MG63 (cell line): ENCODE results near the gene NCAM1. TPM values are rescaled to one million over a fixed set of nuclear protein-coding genes. Genes with fewer than 3 reads are reported as not detected.
A peak's percentile ranks its signal among the peaks of the same experiment; 100 is the strongest.

Experiments used
- DNase-seq: peaks from one replicate; pipeline ENCODE4 v3.0.0-alpha.2; 2020
- H3K27me3 ChIP-seq: fragments of 250-450 bp; sonication (Bioruptor Pico); 2 replicates; pipeline ENCODE4 v1.5.1; 2020; ENCODE audit warnings: mild to moderate bottlenecking, moderate library complexity
- H3K36me3 ChIP-seq: fragments of 250-450 bp; sonication (Bioruptor Pico); 2 replicates; pipeline ENCODE4 v1.5.1; 2020; ENCODE audit warnings: mild to moderate bottlenecking, moderate library complexity
- H3K4me3 ChIP-seq: fragments of 250-450 bp; sonication (Bioruptor Pico); 2 replicates; pipeline ENCODE4 v1.5.1; 2020; ENCODE audit warnings: mild to moderate bottlenecking, moderate library complexity
- H3K9me3 ChIP-seq: fragments of 250-450 bp; sonication (Bioruptor Pico); 2 replicates; pipeline ENCODE4 v1.5.1; 2020; ENCODE audit warnings: mild to moderate bottlenecking, moderate library complexity
- total RNA-seq: library from RNA; depleted of rRNA; stranded (reverse); fragments of >200 nt; shearing (Covaris generic); gene quantifications from 2 replicates; pipeline ENCODE4 v1.2.3, GENCODE V29; 2014; ENCODE audit warnings: low replicate concordance

NCAM1 gene
- total RNA-seq, 1 experiment from 2014 or later: 6.2 TPM

DNA sequence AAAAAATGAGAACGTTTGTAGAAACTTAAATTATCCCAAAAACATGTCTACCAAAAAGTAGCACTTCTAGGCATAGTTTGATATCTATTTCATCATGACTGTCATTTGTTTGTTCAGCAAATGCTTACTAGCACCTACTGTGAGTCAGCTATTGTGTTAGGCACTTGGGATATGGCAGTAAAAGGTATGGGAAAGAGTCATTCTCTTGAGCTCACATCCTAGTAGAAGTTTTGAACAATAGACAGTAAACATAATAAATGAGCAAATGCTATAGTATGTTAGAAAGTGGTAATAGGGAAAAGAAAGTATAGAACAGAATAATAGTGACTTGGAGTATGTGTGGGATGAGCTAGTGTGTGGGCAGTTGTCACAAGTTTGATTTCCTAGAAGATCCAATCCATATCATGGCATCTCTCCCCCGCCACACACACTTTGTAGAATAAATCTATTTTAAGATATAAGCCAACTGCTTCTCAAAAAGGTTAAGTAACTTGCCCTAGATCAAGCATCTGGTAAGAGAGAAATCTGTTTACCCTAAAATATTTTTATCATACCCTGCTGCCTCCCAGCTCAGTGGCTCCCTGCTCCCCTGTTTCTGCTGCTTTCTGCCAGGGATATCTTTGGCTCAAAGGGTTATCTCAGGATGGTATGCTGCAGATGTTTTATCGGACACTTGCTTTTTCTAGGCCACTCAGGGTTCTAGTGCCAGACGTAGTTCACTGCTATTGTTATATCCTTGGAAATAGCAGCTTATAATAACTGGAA lies 129.7 kb downstream of the NCAM1 start:
- H3K36me3 ChIP-seq: no peaks in the 10 kb centered on the region
- H3K9me3 ChIP-seq: no peaks in the 10 kb centered on the region
- H3K27me3 ChIP-seq: no peaks in the 10 kb centered on the region
- H3K4me3 ChIP-seq: no peak overlapping the region
- DNase-seq: no peak

- Histone ChIP-seq H3K36me3 (no peaks in the 10 kb centered on the region), H3K9me3 (no peaks in the 10 kb centered on the region), H3K4me3 (no peak overlapping the region), H3K27me3 (no peaks in the 10 kb centered on the region)
- no peak for DNase-seq
These were observed 130.2 kb downstream of the NCAM1 start for GRCh38 chr11:113091481-113091780.

GRCh38 chr11:113096648-113097047 lies 135.4 kb downstream of the NCAM1 start:
- no peaks in the 10 kb centered on the region for H3K9me3 ChIP-seq
- H3K27me3 ChIP-seq: no peaks in the 10 kb centered on the region
- no peak for DNase-seq
- H3K36me3 ChIP-seq: no peaks in the 10 kb centered on the region
- no peak overlapping the region for H3K4me3 ChIP-seq

DNA sequence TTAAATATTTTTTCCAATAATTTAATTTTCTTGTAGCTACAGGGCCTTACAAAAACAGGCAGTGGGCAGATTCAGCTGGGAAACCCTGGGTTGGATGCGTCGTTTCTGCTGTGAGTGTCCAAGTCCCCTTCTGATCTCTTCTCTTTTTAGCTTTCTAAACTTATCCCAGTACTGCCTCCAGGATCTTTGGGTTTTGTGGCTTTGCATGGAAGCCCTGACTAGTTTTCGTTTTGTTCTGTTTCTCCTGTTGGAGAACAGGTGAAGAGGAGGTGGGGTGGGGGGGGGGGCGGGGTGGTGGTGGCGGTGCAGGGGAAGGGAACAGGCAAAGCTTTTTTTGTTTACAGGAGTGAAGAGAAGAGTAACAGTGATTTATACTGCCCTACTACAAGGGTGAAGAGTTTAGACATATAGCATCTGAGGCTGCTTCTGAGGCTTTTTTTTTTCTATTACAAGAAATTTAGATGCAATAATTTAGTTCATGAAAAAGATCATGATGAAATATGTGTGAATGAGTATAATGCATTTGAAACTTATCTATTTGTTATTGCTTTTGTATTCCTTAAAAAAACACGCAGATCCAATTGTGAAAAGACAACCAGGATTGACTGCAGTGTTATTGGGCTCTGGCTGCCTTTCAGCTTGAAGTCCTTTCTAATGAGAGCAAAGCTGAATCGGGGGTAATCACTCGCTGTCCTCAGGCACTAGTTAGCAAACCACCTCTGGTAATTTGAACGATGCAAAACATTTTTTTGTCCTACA lies 142.9 kb downstream of the NCAM1 start:
- no peak for DNase-seq
- Histone ChIP-seq H3K9me3 (no peaks in the 10 kb centered on the region), H3K4me3 (no peak overlapping the region), H3K36me3 (no peaks in the 10 kb centered on the region), H3K27me3 (no peaks in the 10 kb centered on the region)

GRCh38 chr11:113104691-113105251 lies 143.6 kb downstream of the NCAM1 start:
- Histone ChIP-seq H3K9me3 (no peaks in the 10 kb centered on the region), H3K27me3 (no peaks in the 10 kb centered on the region), H3K36me3 (no peaks in the 10 kb centered on the region), H3K4me3 (no peak overlapping the region)
- no peak for DNase-seq

GRCh38 chr11:113105592-113105991 lies 144.4 kb downstream of the NCAM1 start:
- Histone ChIP-seq H3K4me3 (no peak overlapping the region), H3K9me3 (no peaks in the 10 kb centered on the region)
- no peak for DNase-seq

GRCh38 chr11:113106507-113106906 lies 145.3 kb downstream of the NCAM1 start:
- Histone ChIP-seq H3K9me3 (no peaks in the 10 kb centered on the region), H3K27me3 (no peaks in the 10 kb centered on the region), H3K36me3 (no peaks in the 10 kb centered on the region), H3K4me3 (no peak overlapping the region)
- peak; percentile 22 for DNase-seq

More at GRCh38 chr11:113105592-113105991, 144.4 kb downstream of the NCAM1 start:
- Histone ChIP-seq H3K36me3 (no peaks in the 10 kb centered on the region), H3K27me3 (no peaks in the 10 kb centered on the region)

DNA sequence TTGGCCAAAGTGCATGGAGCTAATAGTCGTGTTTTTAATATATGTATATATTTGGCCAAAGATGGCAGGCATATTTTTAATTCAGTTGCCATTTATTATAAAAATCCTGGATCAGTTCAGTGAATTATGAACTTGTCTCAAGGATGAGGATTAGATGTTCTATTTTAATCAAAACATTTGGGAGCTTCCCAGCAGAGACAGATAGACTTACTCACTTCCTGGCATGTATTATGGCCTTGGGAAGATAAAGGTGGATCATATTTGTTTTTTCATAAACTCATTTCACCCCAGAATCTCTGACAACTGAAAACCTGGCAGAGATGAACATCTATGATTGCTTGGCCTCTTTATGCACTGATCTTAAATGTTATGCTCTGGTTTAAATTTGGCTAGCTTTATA lies 148.8 kb downstream of the NCAM1 start:
- DNase-seq: no peak
- no peaks in the 10 kb centered on the region for H3K36me3 ChIP-seq
- H3K4me3 ChIP-seq: no peak overlapping the region

GRCh38 chr11:113111156-113111555 lies 149.9 kb downstream of the NCAM1 start:
- Histone ChIP-seq H3K4me3 (no peak overlapping the region), H3K9me3 (no peaks in the 10 kb centered on the region), H3K27me3 (no peaks in the 10 kb centered on the region), H3K36me3 (no peaks in the 10 kb centered on the region)
- DNase-seq: no peak

More for the DNA sequence above, 148.8 kb downstream of the NCAM1 start:
- Histone ChIP-seq H3K27me3 (no peaks in the 10 kb centered on the region), H3K9me3 (no peaks in the 10 kb centered on the region)

DNA sequence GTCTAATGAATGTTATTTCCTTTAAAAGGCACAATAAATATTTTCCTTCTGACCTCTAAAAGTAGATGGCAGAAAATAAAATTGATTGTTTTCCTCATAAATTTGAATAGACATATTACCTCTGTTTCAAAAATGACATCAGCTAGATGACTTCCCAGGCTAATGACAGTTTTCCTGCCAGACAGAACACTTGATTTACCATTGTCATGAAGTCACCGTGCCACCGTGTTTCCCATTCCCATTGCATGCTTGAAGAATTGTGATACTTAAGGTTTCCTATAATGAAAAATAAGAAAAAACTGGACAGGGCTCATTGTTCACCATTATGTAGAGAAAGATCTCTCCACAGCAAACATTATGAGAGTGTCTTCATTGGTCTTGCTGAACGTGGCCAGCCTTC lies 151.1 kb downstream of the NCAM1 start:
- no peak for DNase-seq
- no peak overlapping the region for H3K4me3 ChIP-seq
- no peaks in the 10 kb centered on the region for H3K36me3 ChIP-seq
- H3K27me3 ChIP-seq: no peaks in the 10 kb centered on the region
- H3K9me3 ChIP-seq: no peaks in the 10 kb centered on the region

DNA sequence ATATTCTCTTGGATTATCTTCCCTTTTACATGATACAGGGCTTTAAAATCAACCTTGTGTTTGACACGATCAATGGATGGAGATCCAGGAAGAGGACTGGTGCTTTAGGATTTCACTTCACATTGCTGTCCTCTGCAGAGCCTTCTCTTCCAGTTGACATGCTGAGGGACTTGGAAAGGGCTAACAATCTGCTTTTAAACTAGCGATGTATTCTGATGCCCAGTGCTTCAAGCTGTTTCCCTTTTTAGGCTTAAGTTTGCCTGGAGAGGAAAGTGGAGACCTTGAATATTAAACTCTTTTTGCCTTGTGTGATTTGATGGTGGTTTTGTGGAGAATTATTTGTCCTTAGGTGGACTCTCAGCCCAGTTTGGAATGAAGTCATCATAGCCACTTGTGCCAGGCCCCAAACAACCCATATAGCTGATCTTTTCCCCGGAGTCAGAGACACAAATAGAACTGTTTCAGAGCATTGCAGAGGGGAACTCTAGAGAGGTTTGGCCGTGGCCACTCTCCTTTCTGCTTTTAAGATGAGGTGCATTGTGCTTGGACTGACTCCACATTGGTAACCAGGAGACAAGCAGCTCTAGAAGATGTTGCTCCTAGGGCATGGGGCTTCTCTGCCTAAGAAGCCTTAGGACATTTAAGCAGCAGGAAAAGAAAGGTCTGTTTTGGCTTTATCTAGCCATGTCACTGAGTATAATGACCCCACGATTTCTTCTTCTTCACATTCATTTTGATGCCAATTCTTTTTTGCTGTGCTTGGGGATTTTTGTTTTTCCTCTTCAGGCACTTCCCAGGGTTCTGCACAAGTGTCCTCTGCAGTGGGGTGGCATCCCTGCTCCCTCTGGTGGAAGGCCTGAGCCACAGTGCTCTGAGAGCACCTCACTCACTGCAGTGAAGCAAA lies 152.8 kb downstream of the NCAM1 start:
- Histone ChIP-seq H3K36me3 (no peaks in the 10 kb centered on the region), H3K27me3 (no peaks in the 10 kb centered on the region), H3K4me3 (no peak overlapping the region), H3K9me3 (no peaks in the 10 kb centered on the region)
- peak; percentile 56 for DNase-seq

GRCh38 chr11:113114705-113115027 lies 153.4 kb downstream of the NCAM1 start:
- Histone ChIP-seq H3K4me3 (no peak overlapping the region), H3K9me3 (no peaks in the 10 kb centered on the region), H3K36me3 (no peaks in the 10 kb centered on the region), H3K27me3 (no peaks in the 10 kb centered on the region)
- DNase-seq: no peak

DNA sequence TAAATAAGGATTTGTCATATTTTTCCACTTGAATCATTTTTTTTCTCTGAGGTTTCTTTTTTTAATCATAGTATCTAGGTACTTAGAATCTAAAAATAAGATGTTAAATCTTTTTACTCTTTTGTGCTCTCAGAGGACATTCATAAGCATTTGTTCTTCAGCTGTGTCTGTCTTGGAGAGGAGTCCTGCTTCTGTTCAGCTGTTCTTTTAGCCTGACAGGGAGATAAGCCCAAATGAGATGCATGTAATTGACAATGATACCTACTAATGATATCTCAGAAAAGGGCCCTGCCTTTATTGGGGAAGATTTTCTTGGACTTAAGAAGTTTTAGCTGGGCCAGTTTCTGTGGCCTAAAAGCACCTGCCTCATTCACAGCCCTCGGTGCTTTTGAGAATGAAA lies 156.9 kb downstream of the NCAM1 start:
- no peaks in the 10 kb centered on the region for H3K27me3 ChIP-seq
- H3K4me3 ChIP-seq: no peak overlapping the region
- H3K9me3 ChIP-seq: no peaks in the 10 kb centered on the region
- H3K36me3 ChIP-seq: no peaks in the 10 kb centered on the region
- no peak for DNase-seq

DNA sequence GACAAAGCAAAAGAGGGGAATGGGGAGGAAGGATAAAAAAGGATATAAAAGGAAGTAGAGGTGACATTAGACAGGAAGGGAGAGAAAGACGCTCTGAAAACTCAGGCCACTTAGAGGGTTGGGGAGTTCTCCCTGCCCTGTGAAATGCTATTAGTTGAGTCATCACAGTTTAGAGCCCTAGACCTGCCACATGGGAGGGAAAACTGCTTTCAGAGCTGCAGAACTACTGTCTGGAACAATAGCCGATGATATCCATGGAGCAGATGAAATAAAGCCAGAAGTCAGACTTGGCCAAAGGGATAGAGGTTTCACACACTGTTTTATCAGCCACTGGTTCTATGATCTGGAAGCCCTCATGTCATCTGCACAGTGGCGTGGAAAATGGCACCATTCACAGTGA lies 157.9 kb downstream of the NCAM1 start:
- Histone ChIP-seq H3K4me3 (no peak overlapping the region), H3K36me3 (no peaks in the 10 kb centered on the region), H3K27me3 (no peaks in the 10 kb centered on the region), H3K9me3 (no peaks in the 10 kb centered on the region)
- DNase-seq: no peak

DNA sequence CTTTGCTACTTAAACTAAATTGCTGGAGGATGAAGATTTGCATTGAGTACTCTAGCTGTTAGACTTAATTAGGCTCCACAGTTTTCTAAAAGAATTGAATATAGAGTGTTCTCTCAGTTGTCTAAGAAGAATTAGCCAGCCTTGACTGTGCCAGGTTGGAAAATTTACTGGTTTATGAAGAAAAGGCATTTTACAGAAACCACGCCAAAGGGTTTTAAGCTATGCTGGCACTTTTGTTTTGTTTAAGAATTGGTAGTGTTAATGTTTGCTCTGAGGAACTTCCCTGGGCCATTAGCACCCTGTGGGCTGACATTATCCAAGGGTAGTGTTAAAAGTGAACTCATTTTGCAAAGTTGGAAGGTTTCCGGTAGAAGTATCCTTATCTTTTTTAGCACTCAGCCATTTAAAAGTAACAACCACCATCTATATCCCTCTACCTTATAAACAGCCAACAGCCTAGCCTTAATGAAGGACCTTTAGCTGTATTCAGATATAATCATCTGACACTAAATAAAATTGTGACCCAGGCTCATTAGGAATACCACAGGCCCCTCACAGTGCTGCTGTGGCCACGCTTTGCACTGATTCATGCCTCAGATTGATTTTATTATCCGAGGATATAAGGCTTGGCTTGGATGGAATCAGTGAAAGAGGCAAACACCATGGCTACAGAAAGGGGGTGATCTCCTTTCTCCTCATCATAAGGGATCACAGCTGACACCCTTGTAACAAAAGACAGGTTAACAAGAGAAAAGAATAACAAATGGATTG lies 158.9 kb downstream of the NCAM1 start:
- H3K4me3 ChIP-seq: no peak overlapping the region
- no peaks in the 10 kb centered on the region for H3K9me3 ChIP-seq
- H3K27me3 ChIP-seq: no peaks in the 10 kb centered on the region
- H3K36me3 ChIP-seq: no peaks in the 10 kb centered on the region
- no peak for DNase-seq

- H3K9me3 ChIP-seq: no peaks in the 10 kb centered on the region
- no peaks in the 10 kb centered on the region for H3K36me3 ChIP-seq
- no peak for DNase-seq
- no peaks in the 10 kb centered on the region for H3K27me3 ChIP-seq
- H3K4me3 ChIP-seq: no peak overlapping the region
These were observed 160.5 kb downstream of the NCAM1 start for GRCh38 chr11:113121746-113122145.
